Measurements from ENCODE around the gene MAPRE3.

DNA sequence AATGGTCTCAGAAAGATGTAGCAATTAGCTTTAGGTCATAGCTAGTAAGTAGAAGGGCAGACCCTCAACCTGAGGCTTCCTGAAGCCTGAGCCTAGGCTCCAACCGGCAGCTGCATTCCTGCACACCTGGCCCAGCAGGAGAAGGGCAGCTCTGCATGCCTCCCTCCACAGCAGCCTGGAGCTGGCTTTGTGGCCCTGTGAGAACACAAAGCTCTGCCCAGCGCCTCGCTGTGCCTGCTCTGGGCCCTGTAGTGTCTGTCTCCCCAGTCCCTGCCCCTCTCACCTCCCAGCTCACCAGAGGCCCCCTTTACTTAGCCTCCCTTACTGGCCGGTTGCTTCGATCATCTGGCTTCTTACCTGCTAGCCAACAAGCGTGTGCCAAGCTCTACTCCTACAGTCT is 69.0 kb downstream of the MAPRE3 start:
- TF ChIP-seq, protein P1, sequence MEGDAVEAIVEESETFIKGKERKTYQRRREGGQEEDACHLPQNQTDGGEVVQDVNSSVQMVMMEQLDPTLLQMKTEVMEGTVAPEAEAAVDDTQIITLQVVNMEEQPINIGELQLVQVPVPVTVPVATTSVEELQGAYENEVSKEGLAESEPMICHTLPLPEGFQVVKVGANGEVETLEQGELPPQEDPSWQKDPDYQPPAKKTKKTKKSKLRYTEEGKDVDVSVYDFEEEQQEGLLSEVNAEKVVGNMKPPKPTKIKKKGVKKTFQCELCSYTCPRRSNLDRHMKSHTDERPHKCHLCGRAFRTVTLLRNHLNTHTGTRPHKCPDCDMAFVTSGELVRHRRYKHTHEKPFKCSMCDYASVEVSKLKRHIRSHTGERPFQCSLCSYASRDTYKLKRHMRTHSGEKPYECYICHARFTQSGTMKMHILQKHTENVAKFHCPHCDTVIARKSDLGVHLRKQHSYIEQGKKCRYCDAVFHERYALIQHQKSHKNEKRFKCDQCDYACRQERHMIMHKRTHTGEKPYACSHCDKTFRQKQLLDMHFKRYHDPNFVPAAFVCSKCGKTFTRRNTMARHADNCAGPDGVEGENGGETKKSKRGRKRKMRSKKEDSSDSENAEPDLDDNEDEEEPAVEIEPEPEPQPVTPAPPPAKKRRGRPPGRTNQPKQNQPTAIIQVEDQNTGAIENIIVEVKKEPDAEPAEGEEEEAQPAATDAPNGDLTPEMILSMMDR (IDR thresholded peaks at IDR 0.05), result no peak
- no peak for TF ChIP-seq POLR2A (IDR thresholded peaks at IDR 0.05)
- TF ChIP-seq EP300 (IDR thresholded peaks at IDR 0.05), result no peak
- TF ChIP-seq POLR2AphosphoS5 (IDR thresholded peaks at IDR 0.05), result no peak
